ENCODE data around the gene FAM184A. TPM values are rescaled to one million over a fixed set of nuclear protein-coding genes. Genes with fewer than 3 reads are reported as not detected.
A peak's percentile ranks its signal among the peaks of the same experiment; 100 is the strongest.

Gene FAM184A
- total RNA-seq, 1 experiment from 2014 or later, result 0.97 TPM

- CTCF ChIA-PET, result no interaction called here
- POLR2A ChIA-PET (ENCODE audit: low non-redundant PET), result no interaction called here
- no peak for DNase-seq (ENCODE audit: low spot score)
- Histone ChIP-seq H3K4me3 (ENCODE audit: low read depth, low read length, poor library complexity, severe bottlenecking) (no peak overlapping the region), H3K27ac (ENCODE audit: low read depth, low read length, poor library complexity, severe bottlenecking) (no peak overlapping the region), H3K27me3 (replicated peaks; ENCODE audit: insufficient read depth, low read depth, low read length, poor library complexity) (peaks cover 8% of the 10 kb centered on the region), H3K4me1 (ENCODE audit: insufficient read depth, low read length, poor library complexity, severe bottlenecking) (peaks cover 7% of the 10 kb centered on the region), H3K9me3 (ENCODE audit: low read depth, low read length, poor library complexity, severe bottlenecking) (no peaks in the 10 kb centered on the region), H3K36me3 (ENCODE audit: insufficient read depth, low read length, poor library complexity, severe bottlenecking) (no peaks in the 10 kb centered on the region)
- BruUV-seq (replicated peaks), result no TSS peak
- intact Hi-C loops (cut with micrococcal nuclease; ENCODE audit: unreplicated experiment), result no loop called here
- no peak for TF ChIP-seq EZH2 (IDR thresholded peaks at IDR 0.05; ENCODE audit: borderline replicate concordance, low read depth, low read length, poor library complexity, severe bottlenecking)
- TF ChIP-seq, protein P1, sequence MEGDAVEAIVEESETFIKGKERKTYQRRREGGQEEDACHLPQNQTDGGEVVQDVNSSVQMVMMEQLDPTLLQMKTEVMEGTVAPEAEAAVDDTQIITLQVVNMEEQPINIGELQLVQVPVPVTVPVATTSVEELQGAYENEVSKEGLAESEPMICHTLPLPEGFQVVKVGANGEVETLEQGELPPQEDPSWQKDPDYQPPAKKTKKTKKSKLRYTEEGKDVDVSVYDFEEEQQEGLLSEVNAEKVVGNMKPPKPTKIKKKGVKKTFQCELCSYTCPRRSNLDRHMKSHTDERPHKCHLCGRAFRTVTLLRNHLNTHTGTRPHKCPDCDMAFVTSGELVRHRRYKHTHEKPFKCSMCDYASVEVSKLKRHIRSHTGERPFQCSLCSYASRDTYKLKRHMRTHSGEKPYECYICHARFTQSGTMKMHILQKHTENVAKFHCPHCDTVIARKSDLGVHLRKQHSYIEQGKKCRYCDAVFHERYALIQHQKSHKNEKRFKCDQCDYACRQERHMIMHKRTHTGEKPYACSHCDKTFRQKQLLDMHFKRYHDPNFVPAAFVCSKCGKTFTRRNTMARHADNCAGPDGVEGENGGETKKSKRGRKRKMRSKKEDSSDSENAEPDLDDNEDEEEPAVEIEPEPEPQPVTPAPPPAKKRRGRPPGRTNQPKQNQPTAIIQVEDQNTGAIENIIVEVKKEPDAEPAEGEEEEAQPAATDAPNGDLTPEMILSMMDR (conservative IDR thresholded peaks at IDR 0.05; ENCODE audit: low read depth, low read length), result no peak
These were observed 4.5 kb upstream of the FAM184A start for GRCh38 chr6:119083007-119083406.

DNA sequence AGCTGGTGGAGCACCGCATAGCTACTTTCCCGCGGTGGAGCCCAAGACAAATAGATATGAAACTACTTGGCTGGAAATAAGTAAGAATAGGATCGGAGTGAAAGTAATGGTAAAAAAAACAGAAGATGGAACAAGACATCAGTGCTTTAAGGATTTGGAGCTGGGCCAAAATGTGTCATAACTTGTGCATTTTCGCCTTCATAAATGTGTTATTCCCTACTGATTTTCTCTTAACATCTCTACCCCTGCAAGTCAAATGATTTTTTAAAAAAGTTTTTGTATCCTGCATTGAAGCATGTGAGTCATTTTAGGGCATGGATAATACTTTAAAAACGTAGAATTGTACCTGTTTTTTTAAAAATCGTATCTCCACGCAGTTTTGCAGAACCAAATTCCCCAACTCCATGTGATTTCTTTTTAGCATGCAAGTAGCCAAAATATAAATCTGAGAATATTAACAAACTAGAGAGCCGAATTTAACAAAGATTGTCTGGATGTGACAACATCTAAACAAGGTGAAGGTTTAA, 882 bp upstream of the FAM184A start:
- intact Hi-C loops (cut with micrococcal nuclease; ENCODE audit: unreplicated experiment), result no loop called here

GRCh38 chr6:119077643-119078375, 655 bp downstream of the FAM184A start:
- H3K4me1 ChIP-seq (ENCODE audit: insufficient read depth, low read length, poor library complexity, severe bottlenecking), result peaks cover 11% of the 10 kb centered on the region
- H3K27me3 ChIP-seq (replicated peaks; ENCODE audit: insufficient read depth, low read depth, low read length, poor library complexity), result peaks cover 46% of the 10 kb centered on the region
- H3K36me3 ChIP-seq (ENCODE audit: insufficient read depth, low read length, poor library complexity, severe bottlenecking), result no peaks in the 10 kb centered on the region
- no peaks in the 10 kb centered on the region for H3K9me3 ChIP-seq (ENCODE audit: low read depth, low read length, poor library complexity, severe bottlenecking)
- H3K4me3 ChIP-seq (ENCODE audit: low read depth, low read length, poor library complexity, severe bottlenecking), result peak overlapping the region; percentile 50
- intact Hi-C loops (cut with micrococcal nuclease; ENCODE audit: unreplicated experiment), result no loop called here
- ChIA-PET CTCF (no interaction called here), POLR2A (ENCODE audit: low non-redundant PET) (interaction anchor here (0.8 kb wide), 1 partner anchor 200 kb away, joined by 5 read pairs; no protein-coding TSS in a partner anchor)
- no TSS peak for BruUV-seq (replicated peaks)
- TF ChIP-seq EZH2 (IDR thresholded peaks at IDR 0.05; ENCODE audit: borderline replicate concordance, low read depth, low read length, poor library complexity, severe bottlenecking), result no peak
- TF ChIP-seq, protein P1 (conservative IDR thresholded peaks at IDR 0.05; ENCODE audit: low read depth, low read length), result no peak
- peak; percentile 8 for DNase-seq (ENCODE audit: low spot score)
- no peak overlapping the region for H3K27ac ChIP-seq (ENCODE audit: low read depth, low read length, poor library complexity, severe bottlenecking)

More for the DNA sequence above, 882 bp upstream of the FAM184A start:
- H3K4me3 ChIP-seq (ENCODE audit: low read depth, low read length, poor library complexity, severe bottlenecking), result peak overlapping the region; percentile 50
- TF ChIP-seq, protein P1 (conservative IDR thresholded peaks at IDR 0.05; ENCODE audit: low read depth, low read length), result no peak
- no peak for TF ChIP-seq EZH2 (IDR thresholded peaks at IDR 0.05; ENCODE audit: borderline replicate concordance, low read depth, low read length, poor library complexity, severe bottlenecking)
- peak; percentile 26 for DNase-seq (ENCODE audit: low spot score)
- BruUV-seq (replicated peaks), result no TSS peak
- CTCF ChIA-PET, result no interaction called here
- peaks cover 11% of the 10 kb centered on the region for H3K4me1 ChIP-seq (ENCODE audit: insufficient read depth, low read length, poor library complexity, severe bottlenecking)
- POLR2A ChIA-PET (ENCODE audit: low non-redundant PET), result no interaction called here
- no peaks in the 10 kb centered on the region for H3K9me3 ChIP-seq (ENCODE audit: low read depth, low read length, poor library complexity, severe bottlenecking)
- peaks cover 39% of the 10 kb centered on the region for H3K27me3 ChIP-seq (replicated peaks; ENCODE audit: insufficient read depth, low read depth, low read length, poor library complexity)
- no peak overlapping the region for H3K27ac ChIP-seq (ENCODE audit: low read depth, low read length, poor library complexity, severe bottlenecking)
- H3K36me3 ChIP-seq (ENCODE audit: insufficient read depth, low read length, poor library complexity, severe bottlenecking), result no peaks in the 10 kb centered on the region
